MCF 10A (cell line): ENCODE data around the gene ERCC6L2. TPM values are rescaled to one million over a fixed set of nuclear protein-coding genes. Genes with fewer than 3 reads are reported as not detected.

ENCODE experiments used
- BruUV-seq: library from RNA; stranded (reverse); fragments of 400-500 nt; replicated peaks from 2 replicates; lab custom pipeline; 2021; lab: Mats Ljungman, UMichigan
- CTCF ChIA-PET: fragments of 300-600 bp; sonication (Branson Sonifier 250); formaldehyde crosslinking; extraction: SDS; loops from one replicate; lab custom pipeline; 2021; ENCODE audit warnings: antibody characterized with exemption, inconsistent platforms; lab: Yijun Ruan, JAX
- POLR2A ChIA-PET: fragments of 300-600, 350-650 bp; sonication (Branson Sonifier 250); formaldehyde crosslinking; extraction: SDS; loops from one replicate; lab custom pipeline; 2020; ENCODE audit warnings: antibody characterized with exemption, inconsistent platforms; lab: Yijun Ruan, JAX
- DNase-seq: peaks from one replicate; pipeline ENCODE4 v3.0.0-alpha.2; 2018; ENCODE audit not compliant: unreplicated experiment
- H3K27ac Mint-ChIP-seq: one replicate; pipeline ENCODE4 v1.8.0; 2022; ENCODE audit warnings: mild to moderate bottlenecking, low read depth, mixed read lengths; ENCODE audit not compliant: unreplicated experiment
- H3K27me3 Mint-ChIP-seq: one replicate; pipeline ENCODE4 v1.8.0; 2022; ENCODE audit warnings: mixed read lengths; ENCODE audit not compliant: insufficient read depth, unreplicated experiment
- H3K36me3 Mint-ChIP-seq: one replicate; pipeline ENCODE4 v1.8.0; 2022; ENCODE audit warnings: mild to moderate bottlenecking, moderate library complexity, mixed read lengths; ENCODE audit not compliant: insufficient read depth, unreplicated experiment
- H3K4me1 Mint-ChIP-seq: one replicate; pipeline ENCODE4 v1.8.0; 2022; ENCODE audit warnings: mixed read lengths; ENCODE audit not compliant: insufficient read depth, unreplicated experiment
- H3K4me3 Mint-ChIP-seq: one replicate; pipeline ENCODE4 v1.8.0; 2022; ENCODE audit warnings: mild to moderate bottlenecking, moderate library complexity, mixed read lengths; ENCODE audit not compliant: unreplicated experiment
- H3K9me3 Mint-ChIP-seq: one replicate; pipeline ENCODE4 v1.8.0; 2022; ENCODE audit warnings: mixed read lengths; ENCODE audit not compliant: unreplicated experiment
- CTCF ChIP-seq: fragments of 200-600 bp; IDR thresholded peaks from one replicate; pipeline ENCODE4 v1.8.0; 2022; ENCODE audit warnings: antibody characterized with exemption, mild to moderate bottlenecking; ENCODE audit not compliant: unreplicated experiment
- intact Hi-C: fragments of 100-400 bp; cut with micrococcal nuclease; formaldehyde crosslinking; loops from 2 replicates; pipeline ENCODE4 v1.14.1; 2022
- total RNA-seq: library from RNA; stranded (reverse); gene quantifications from 2 replicates; pipeline ENCODE4 v1.2.3, GENCODE V29; 2022

The ERCC6L2 gene
- total RNA-seq, 1 experiment from 2014 or later: 26.9 TPM

GRCh38 chr9:95942016-95942415 is 66.5 kb downstream of the ERCC6L2 start:
- peaks cover 24% of the 10 kb centered on the region for H3K9me3 Mint-ChIP-seq
- H3K27me3 Mint-ChIP-seq: no peaks in the 10 kb centered on the region
- H3K36me3 Mint-ChIP-seq: peaks cover 47% of the 10 kb centered on the region
- intact Hi-C loops: no loop called here
- CTCF ChIA-PET: no interaction called here
- peak overlapping the region; percentile 29 for H3K27ac Mint-ChIP-seq
- no peak overlapping the region for H3K4me3 Mint-ChIP-seq
- DNase-seq: no peak
- peaks cover 4% of the 10 kb centered on the region for H3K4me1 Mint-ChIP-seq
- TF ChIP-seq CTCF: no peak
- POLR2A ChIA-PET: no interaction called here
- BruUV-seq: no TSS peak

GRCh38 chr9:95947118-95947517 is 71.6 kb downstream of the ERCC6L2 start:
- POLR2A ChIA-PET: interaction anchor here (0.6 kb wide), 1 partner anchor 1784 kb away, joined by 3 read pairs; no protein-coding TSS in a partner anchor
- Mint-ChIP-seq H3K36me3 (peaks cover 43% of the 10 kb centered on the region), H3K9me3 (peaks cover 36% of the 10 kb centered on the region), H3K27ac (no peak overlapping the region), H3K27me3 (no peaks in the 10 kb centered on the region), H3K4me1 (no peaks in the 10 kb centered on the region), H3K4me3 (no peak overlapping the region)
- no TSS peak for BruUV-seq
- no peak for DNase-seq
- CTCF ChIA-PET: no interaction called here
- no peak for TF ChIP-seq CTCF
- intact Hi-C loops: no loop called here

- no peaks in the 10 kb centered on the region for H3K27me3 Mint-ChIP-seq
- peaks cover 19% of the 10 kb centered on the region for H3K9me3 Mint-ChIP-seq
- H3K4me3 Mint-ChIP-seq: no peak overlapping the region
- no peak for TF ChIP-seq CTCF
- DNase-seq: no peak
- H3K4me1 Mint-ChIP-seq: no peaks in the 10 kb centered on the region
- ChIA-PET CTCF (interaction anchor here (0.6 kb wide), 1 partner anchor 82 kb away, joined by 4 read pairs; no protein-coding TSS in a partner anchor), POLR2A (no interaction called here)
- intact Hi-C loops: no loop called here
- no peak overlapping the region for H3K27ac Mint-ChIP-seq
- H3K36me3 Mint-ChIP-seq: peaks cover 6% of the 10 kb centered on the region
- no TSS peak for BruUV-seq
These were observed 77.0 kb downstream of the ERCC6L2 start for GRCh38 chr9:95952471-95952870.

- H3K9me3 Mint-ChIP-seq: peaks cover 13% of the 10 kb centered on the region
- ChIA-PET POLR2A (no interaction called here), CTCF (no interaction called here)
- DNase-seq: no peak
- peaks cover 6% of the 10 kb centered on the region for H3K36me3 Mint-ChIP-seq
- no peak overlapping the region for H3K4me3 Mint-ChIP-seq
- intact Hi-C loops: no loop called here
- no peak overlapping the region for H3K27ac Mint-ChIP-seq
- no peak for TF ChIP-seq CTCF
- H3K27me3 Mint-ChIP-seq: no peaks in the 10 kb centered on the region
- H3K4me1 Mint-ChIP-seq: no peaks in the 10 kb centered on the region
- no TSS peak for BruUV-seq
These were observed 78.5 kb downstream of the ERCC6L2 start for GRCh38 chr9:95953986-95954385.
